Endothelial cell (in vitro differentiated cells): Measurements from ENCODE around the gene ATP5PB. TPM values are rescaled to one million over a fixed set of nuclear protein-coding genes. Genes with fewer than 3 reads are reported as not detected.

Source experiments
- DNase-seq: peaks from one replicate; pipeline ENCODE4 v3.0.0; 2021; ENCODE audit warnings: low spot score
- H3K27ac Mint-ChIP-seq: one replicate; pipeline ENCODE4 v1.8.0; 2021; ENCODE audit warnings: mixed read lengths, inconsistent platforms; ENCODE audit not compliant: unreplicated experiment
- H3K27me3 Mint-ChIP-seq: one replicate; pipeline ENCODE4 v1.8.0; 2021; ENCODE audit warnings: mild to moderate bottlenecking, moderate library complexity, mixed read lengths, inconsistent platforms; ENCODE audit not compliant: unreplicated experiment
- H3K36me3 Mint-ChIP-seq: one replicate; pipeline ENCODE4 v1.8.0; 2021; ENCODE audit warnings: mild to moderate bottlenecking, low read depth, mixed read lengths, inconsistent platforms; ENCODE audit not compliant: unreplicated experiment
- H3K4me1 Mint-ChIP-seq: one replicate; pipeline ENCODE4 v1.8.0; 2021; ENCODE audit warnings: mild to moderate bottlenecking, mixed read lengths, inconsistent platforms; ENCODE audit not compliant: unreplicated experiment
- H3K4me3 Mint-ChIP-seq: one replicate; pipeline ENCODE4 v1.8.0; 2021; ENCODE audit warnings: mild to moderate bottlenecking, mixed read lengths, inconsistent platforms; ENCODE audit not compliant: unreplicated experiment
- H3K9me3 Mint-ChIP-seq: one replicate; pipeline ENCODE4 v1.8.0; 2021; ENCODE audit warnings: mixed read lengths, inconsistent platforms; ENCODE audit not compliant: unreplicated experiment
- CTCF ChIP-seq: fragments of 200-600 bp; sonication (generic); IDR thresholded peaks from one replicate; pipeline ENCODE4 v1.5.0; 2021; ENCODE audit warnings: antibody characterized with exemption; ENCODE audit not compliant: unreplicated experiment
- total RNA-seq: library from RNA; stranded (reverse); fragmentation: NEBNext Ultra II Directional; extraction: Animal tissue kit (Norgen Biotek cat#: 25700); gene quantifications from one replicate; pipeline ENCODE4 v1.2.1, GENCODE V29; 2021; ENCODE audit not compliant: unreplicated experiment

Gene ATP5PB
- total RNA-seq, 1 donor from 2014 or later: 211 TPM

GRCh38 chr1:111484391-111485026 is 35.2 kb downstream of the ATP5PB start:
- peaks cover 4% of the 10 kb centered on the region for H3K27me3 Mint-ChIP-seq
- no peak for TF ChIP-seq CTCF
- H3K36me3 Mint-ChIP-seq: no peaks in the 10 kb centered on the region
- H3K4me1 Mint-ChIP-seq: peaks cover 6% of the 10 kb centered on the region
- H3K27ac Mint-ChIP-seq: no peak overlapping the region
- no peak overlapping the region for H3K4me3 Mint-ChIP-seq
- no peaks in the 10 kb centered on the region for H3K9me3 Mint-ChIP-seq
- DNase-seq: no peak

DNA sequence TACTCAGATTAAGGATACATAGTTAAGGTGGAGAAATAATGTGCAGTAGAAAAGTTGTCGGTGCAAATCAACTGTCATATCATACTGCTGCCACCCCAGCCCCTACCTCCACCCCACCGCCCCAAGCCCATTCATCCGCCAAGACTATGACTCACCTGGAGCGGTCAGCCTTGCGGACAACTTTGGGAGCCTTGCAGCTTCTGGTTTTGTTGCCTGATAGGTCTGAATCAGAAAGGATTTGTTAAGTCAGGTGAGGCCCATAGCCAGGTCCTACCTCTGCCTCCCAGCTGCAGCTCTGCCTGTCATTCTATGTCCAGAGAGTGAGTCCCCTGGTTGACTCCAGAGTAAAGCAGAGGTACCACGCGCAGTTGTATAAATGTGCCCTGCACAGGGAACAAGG is 37.2 kb downstream of the ATP5PB start:
- H3K4me1 Mint-ChIP-seq: peaks cover 6% of the 10 kb centered on the region
- no peak for DNase-seq
- no peak overlapping the region for H3K27ac Mint-ChIP-seq
- H3K4me3 Mint-ChIP-seq: no peak overlapping the region
- no peaks in the 10 kb centered on the region for H3K36me3 Mint-ChIP-seq
- TF ChIP-seq CTCF: no peak
- no peaks in the 10 kb centered on the region for H3K9me3 Mint-ChIP-seq
- no peaks in the 10 kb centered on the region for H3K27me3 Mint-ChIP-seq

GRCh38 chr1:111487133-111487532 is 37.9 kb downstream of the ATP5PB start:
- Mint-ChIP-seq H3K4me3 (no peak overlapping the region), H3K27ac (no peak overlapping the region), H3K36me3 (no peaks in the 10 kb centered on the region), H3K4me1 (peaks cover 6% of the 10 kb centered on the region), H3K9me3 (no peaks in the 10 kb centered on the region), H3K27me3 (no peaks in the 10 kb centered on the region)
- no peak for TF ChIP-seq CTCF
- DNase-seq: no peak

DNA sequence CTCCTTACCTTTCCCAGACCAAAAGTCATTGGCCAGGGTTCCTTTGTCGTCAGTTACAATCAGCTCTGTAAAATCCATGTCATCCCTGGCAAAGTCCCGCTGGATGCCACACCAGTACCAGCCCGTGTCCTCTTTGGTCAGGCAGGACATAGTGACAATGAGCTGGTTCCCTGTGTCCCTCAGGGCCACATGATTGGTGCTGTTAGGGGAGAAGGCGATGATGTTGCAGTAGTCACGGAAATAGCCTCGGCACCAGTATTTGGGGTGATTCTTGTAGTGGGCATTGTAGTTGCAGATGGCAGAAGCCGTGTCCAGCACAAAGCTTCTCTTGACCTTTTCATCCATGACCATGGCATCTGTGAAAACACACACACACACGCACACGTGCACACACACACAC is 39.4 kb downstream of the ATP5PB start:
- Mint-ChIP-seq H3K36me3 (no peaks in the 10 kb centered on the region), H3K27me3 (no peaks in the 10 kb centered on the region), H3K27ac (no peak overlapping the region), H3K4me1 (peaks cover 6% of the 10 kb centered on the region), H3K9me3 (no peaks in the 10 kb centered on the region), H3K4me3 (no peak overlapping the region)
- TF ChIP-seq CTCF: no peak
- DNase-seq: no peak

GRCh38 chr1:111489604-111490003 is 40.3 kb downstream of the ATP5PB start:
- no peaks in the 10 kb centered on the region for H3K27me3 Mint-ChIP-seq
- peaks cover 6% of the 10 kb centered on the region for H3K4me1 Mint-ChIP-seq
- no peak overlapping the region for H3K27ac Mint-ChIP-seq
- no peaks in the 10 kb centered on the region for H3K36me3 Mint-ChIP-seq
- H3K9me3 Mint-ChIP-seq: no peaks in the 10 kb centered on the region
- no peak overlapping the region for H3K4me3 Mint-ChIP-seq
- DNase-seq: no peak
- no peak for TF ChIP-seq CTCF
